Neural cell (in vitro differentiated cells): ENCODE measurements around the gene MGAT5B. TPM values are rescaled to one million over a fixed set of nuclear protein-coding genes. Genes with fewer than 3 reads are reported as not detected.
A peak's percentile ranks its signal among the peaks of the same experiment; 100 is the strongest.
"Not testable (repeated sequence)": the region's sequence is repeated elsewhere in the genome, so short reads cannot be mapped to it uniquely, and the experiment has no call there.

Experiments
- H2AFZ ChIP-seq: fragments of 200-600, 300-800 bp; sonication (generic), shearing (Covaris generic); 2 replicates; pipeline ENCODE4 v1.6.0; 2014; ENCODE audit warnings: low read depth, mild to moderate bottlenecking, antibody characterized with exemption, low read length, moderate library complexity
- H3F3A ChIP-seq: fragments of 200-600 bp; shearing (Covaris generic); 2 replicates; pipeline ENCODE4 v1.6.1; 2016; ENCODE audit warnings: mild to moderate bottlenecking, moderate library complexity, mixed read lengths, antibody characterized with exemption, low read length; ENCODE audit not compliant: insufficient read depth, poor library complexity, severe bottlenecking
- H3K27ac ChIP-seq: fragments of 200-600, 300-800 bp; sonication (generic), shearing (Covaris generic); 2 replicates; pipeline ENCODE4 v1.5.1; 2014; ENCODE audit warnings: mild to moderate bottlenecking, low read length, moderate library complexity
- H3K27me3 ChIP-seq: fragments of 300-800, 200-600 bp; sonication (generic), shearing (Covaris generic); 2 replicates; pipeline ENCODE4 v1.6.0; 2014; ENCODE audit warnings: mild to moderate bottlenecking, low read depth, low read length, moderate library complexity; ENCODE audit not compliant: insufficient read depth
- H3K36me3 ChIP-seq: fragments of 300-800, 200-600 bp; sonication (generic), shearing (Covaris generic); 2 replicates; pipeline ENCODE4 v1.5.1; 2014; ENCODE audit warnings: mild to moderate bottlenecking, antibody characterized with exemption, low read length, moderate library complexity; ENCODE audit not compliant: insufficient read depth
- H3K4me2 ChIP-seq: fragments of 300-800, 200-600 bp; sonication (generic), shearing (Covaris generic); 2 replicates; pipeline ENCODE4 v1.6.0; 2014; ENCODE audit warnings: mild to moderate bottlenecking, low read length
- H3K4me3 ChIP-seq: fragments of 300-800, 200-600 bp; sonication (generic), shearing (Covaris generic); 2 replicates; pipeline ENCODE4 v1.5.1; 2014; ENCODE audit warnings: mild to moderate bottlenecking, low read length, moderate library complexity
- H3K79me2 ChIP-seq: fragments of 200-600 bp; shearing (Covaris generic); replicated peaks from 2 replicates; pipeline ENCODE4 v1.6.0; 2014; ENCODE audit warnings: mild to moderate bottlenecking, low read length, moderate library complexity; ENCODE audit not compliant: insufficient read depth
- H3K9ac ChIP-seq: fragments of 300-800, 200-600 bp; sonication (generic), shearing (Covaris generic); 2 replicates; pipeline ENCODE4 v1.6.1; 2016; ENCODE audit warnings: mild to moderate bottlenecking, low read length, mixed read lengths
- H3K9me2 ChIP-seq: fragments of 200-600 bp; shearing (Covaris generic); 2 replicates; pipeline ENCODE4 v1.6.1; 2016; ENCODE audit warnings: mild to moderate bottlenecking, low read length, mixed read lengths; ENCODE audit not compliant: insufficient read depth
- H3K9me3 ChIP-seq: fragments of 200-600, 300-800 bp; sonication (generic), shearing (Covaris generic); 2 replicates; pipeline ENCODE4 v1.6.1; 2016; ENCODE audit warnings: mild to moderate bottlenecking, mixed run types, low read length, moderate library complexity, mixed read lengths
- H4K20me1 ChIP-seq: fragments of 200-600 bp; shearing (Covaris generic); 2 replicates; pipeline ENCODE4 v1.6.1; 2016; ENCODE audit warnings: mild to moderate bottlenecking, mixed run types; ENCODE audit not compliant: insufficient read depth
- EP300 ChIP-seq: fragments of 450-650 bp; conservative IDR thresholded peaks from 2 replicates; pipeline ENCODE4 v1.6.1; 2014; ENCODE audit warnings: antibody characterized with exemption, mild to moderate bottlenecking, moderate library complexity; ENCODE audit not compliant: poor library complexity, severe bottlenecking
- POLR2AphosphoS5 ChIP-seq: IDR thresholded peaks from 2 replicates; pipeline ENCODE4 v1.6.1; 2012
- RAD21 ChIP-seq: fragments of 450-650 bp; conservative IDR thresholded peaks from 2 replicates; pipeline ENCODE4 v1.6.1; 2014; ENCODE audit warnings: antibody characterized with exemption, mild to moderate bottlenecking, moderate library complexity
- SMC3 ChIP-seq: fragments of 450-650 bp; conservative IDR thresholded peaks from 2 replicates; pipeline ENCODE4 v1.6.1; 2014; ENCODE audit warnings: antibody characterized with exemption, mild to moderate bottlenecking, moderate library complexity; ENCODE audit not compliant: poor library complexity
- TAF1 ChIP-seq: IDR thresholded peaks from 2 replicates; pipeline ENCODE4 v1.6.1; 2012; ENCODE audit warnings: low read depth
- polyA plus RNA-seq: library from polyadenylated mRNA; depleted of rRNA; stranded (reverse); fragments of >200 nt; gene quantifications from 2 replicates; pipeline ENCODE4 v1.2.3, GENCODE V29; 2014
- TF ChIP-seq, protein P1 (sequence below): fragments of 450-650 bp; IDR thresholded peaks from 2 replicates; pipeline ENCODE4 v1.5.1; 2014; ENCODE audit warnings: antibody characterized with exemption, mild to moderate bottlenecking, moderate library complexity; ENCODE audit not compliant: poor library complexity, severe bottlenecking

MGAT5B gene
- polyA plus RNA-seq, 1 donor from 2014 or later: 8.8 TPM

GRCh38 chr17:76969598-76970172 is 101.5 kb downstream of the MGAT5B start:
- H3K9ac ChIP-seq: peak overlapping the region; percentile 80

GRCh38 chr17:76970228-76970627 is 102.0 kb downstream of the MGAT5B start:
- Histone ChIP-seq H3K27ac (peak overlapping the region; percentile 80), H3K4me3 (peak overlapping the region; percentile 65), H3K9ac (peak overlapping the region; percentile 80)
- H3F3A ChIP-seq, H3K27me3 ChIP-seq, H4K20me1 ChIP-seq, H3K36me3 ChIP-seq, H3K9me3 ChIP-seq, H2AFZ ChIP-seq, H3K4me2 ChIP-seq, H3K79me2 ChIP-seq, H3K9me2 ChIP-seq: not testable (repeated sequence)

More at GRCh38 chr17:76969598-76970172, 101.5 kb downstream of the MGAT5B start:
- H3K27me3 ChIP-seq: no peaks in the 10 kb centered on the region
- H3K27ac ChIP-seq: peak overlapping the region; percentile 80
- no peaks in the 10 kb centered on the region for H4K20me1 ChIP-seq
- H3K36me3 ChIP-seq: no peaks in the 10 kb centered on the region
- H3F3A ChIP-seq: no peaks in the 10 kb centered on the region
- no peaks in the 10 kb centered on the region for H3K79me2 ChIP-seq
- TF ChIP-seq EP300: no peak
- TF ChIP-seq, protein P1, sequence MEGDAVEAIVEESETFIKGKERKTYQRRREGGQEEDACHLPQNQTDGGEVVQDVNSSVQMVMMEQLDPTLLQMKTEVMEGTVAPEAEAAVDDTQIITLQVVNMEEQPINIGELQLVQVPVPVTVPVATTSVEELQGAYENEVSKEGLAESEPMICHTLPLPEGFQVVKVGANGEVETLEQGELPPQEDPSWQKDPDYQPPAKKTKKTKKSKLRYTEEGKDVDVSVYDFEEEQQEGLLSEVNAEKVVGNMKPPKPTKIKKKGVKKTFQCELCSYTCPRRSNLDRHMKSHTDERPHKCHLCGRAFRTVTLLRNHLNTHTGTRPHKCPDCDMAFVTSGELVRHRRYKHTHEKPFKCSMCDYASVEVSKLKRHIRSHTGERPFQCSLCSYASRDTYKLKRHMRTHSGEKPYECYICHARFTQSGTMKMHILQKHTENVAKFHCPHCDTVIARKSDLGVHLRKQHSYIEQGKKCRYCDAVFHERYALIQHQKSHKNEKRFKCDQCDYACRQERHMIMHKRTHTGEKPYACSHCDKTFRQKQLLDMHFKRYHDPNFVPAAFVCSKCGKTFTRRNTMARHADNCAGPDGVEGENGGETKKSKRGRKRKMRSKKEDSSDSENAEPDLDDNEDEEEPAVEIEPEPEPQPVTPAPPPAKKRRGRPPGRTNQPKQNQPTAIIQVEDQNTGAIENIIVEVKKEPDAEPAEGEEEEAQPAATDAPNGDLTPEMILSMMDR: peak; percentile 24
- TF ChIP-seq SMC3: peak; percentile 19
- no peak for TF ChIP-seq TAF1
- peak overlapping the region; percentile 65 for H3K4me3 ChIP-seq
- peak overlapping the region; percentile 74 for H2AFZ ChIP-seq
- H3K4me2 ChIP-seq: peak overlapping the region; percentile 40
- H3K9me2 ChIP-seq: no peaks in the 10 kb centered on the region
- H3K9me3 ChIP-seq: no peaks in the 10 kb centered on the region

GRCh38 chr17:76972046-76972641 is 103.9 kb downstream of the MGAT5B start:
- no peaks in the 10 kb centered on the region for H3F3A ChIP-seq
- H3K79me2 ChIP-seq: no peaks in the 10 kb centered on the region
- H3K4me3 ChIP-seq: no peak overlapping the region
- no peak overlapping the region for H3K27ac ChIP-seq
- no peaks in the 10 kb centered on the region for H3K27me3 ChIP-seq
- H3K4me2 ChIP-seq: no peak overlapping the region
- H4K20me1 ChIP-seq: no peaks in the 10 kb centered on the region
- H3K9me3 ChIP-seq: no peaks in the 10 kb centered on the region
- no peak overlapping the region for H3K9ac ChIP-seq
- TF ChIP-seq POLR2AphosphoS5: no peak
- no peaks in the 10 kb centered on the region for H3K36me3 ChIP-seq
- no peak overlapping the region for H2AFZ ChIP-seq
- no peaks in the 10 kb centered on the region for H3K9me2 ChIP-seq

DNA sequence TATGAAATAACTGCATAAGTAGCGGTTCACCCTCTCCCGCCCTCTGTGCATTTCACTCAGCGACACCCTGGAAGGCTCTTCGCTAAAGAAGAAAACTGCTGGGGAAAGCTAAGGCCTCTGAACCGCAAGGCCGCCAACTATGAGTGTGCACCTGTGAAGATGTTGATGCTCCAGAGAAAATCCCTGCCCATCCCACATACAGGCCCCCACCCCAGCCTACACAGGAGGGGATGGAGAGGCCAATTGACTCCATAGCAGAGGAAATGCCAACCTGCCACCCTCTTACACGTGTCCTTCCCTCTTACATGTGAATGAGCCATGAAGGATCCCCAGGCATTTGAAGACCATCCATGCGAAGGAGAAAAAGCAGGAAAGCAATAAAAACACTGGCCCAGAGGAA is 104.8 kb downstream of the MGAT5B start:
- Histone ChIP-seq H3K27me3 (no peaks in the 10 kb centered on the region), H3K27ac (peak overlapping the region; percentile 1), H3F3A (no peaks in the 10 kb centered on the region), H3K36me3 (no peaks in the 10 kb centered on the region), H3K9me3 (no peaks in the 10 kb centered on the region), H4K20me1 (no peaks in the 10 kb centered on the region), H3K4me2 (no peak overlapping the region), H2AFZ (no peak overlapping the region), H3K9ac (no peak overlapping the region), H3K9me2 (no peaks in the 10 kb centered on the region), H3K79me2 (no peaks in the 10 kb centered on the region), H3K4me3 (no peak overlapping the region)
- no peak for TF ChIP-seq TAF1
- peak; percentile 23 for TF ChIP-seq POLR2AphosphoS5
- TF ChIP-seq RAD21: no peak
